Pancreas (tissue), 10 donors: ENCODE results near the gene REC114. TPM values are rescaled to one million over a fixed set of nuclear protein-coding genes. Genes with fewer than 3 reads are reported as not detected.

Source experiments
- ATAC-seq, 4 donors: fragments of 200-7000 bp; cut with Tn5 transposase; one replicate each; pipeline versions ENCODE4 v1.8.0 to v1.9.1; 2020; ENCODE audit warnings: mild to moderate bottlenecking in 4 of 4, moderate library complexity in 4 of 4
- DNase-seq, 6 donors: peaks; one replicate each; pipeline ENCODE4 v3.0.0-alpha.2; 2020
- FAIRE-seq: peaks from 2 replicates; lab custom pipeline; 2012; peaks lifted over from hg19 to GRCh38; lab: Jason Lieb, UNC
- H3K27ac ChIP-seq, 4 donors: fragments of 200-600 bp; sonication (generic); 1 replicate in 3 of 4; 2 replicates in 1 of 4; pipeline versions ENCODE4 v1.5.0 to v1.8.0; 2020
- H3K27me3 ChIP-seq, 4 donors: fragments of 200-600 bp; one replicate each; pipeline ENCODE4 v1.8.0; 2021
- H3K36me3 ChIP-seq, 3 donors: fragments of 200-600 bp; sonication (generic) in 1 of 3; one replicate each; pipeline versions ENCODE4 v1.5.0 to v1.8.0; 2020 to 2021
- H3K4me1 ChIP-seq, 3 donors: fragments of 200-600 bp; one replicate each; pipeline ENCODE4 v1.8.0; 2021
- H3K4me3 ChIP-seq, 4 donors: fragments of 200-600 bp; sonication (generic) in 2 of 4; one replicate each; pipeline versions ENCODE4 v1.5.0 to v1.8.0; 2020 to 2021
- H3K9me3 ChIP-seq, 4 donors: fragments of 200-600 bp; one replicate each; pipeline ENCODE4 v1.8.0; 2021
- WGBS, 2 donors: extraction: QIAGEN DNeasy Blood & Tissue Kit; methylation state at CpG; one replicate each; pipeline ENCODE4 v1.1.7; 2013; 5-methylcytosine and 5-hydroxymethylcytosine counted together
- intact Hi-C, 3 donors: fragments of 100-400 bp; cut with DNase I; formaldehyde crosslinking; loops; one replicate each; pipeline versions ENCODE4 v1.11.1 to v1.14.2; 2022
- polyA plus RNA-seq, 2 donors: library from polyadenylated mRNA; stranded (reverse); fragments of 200-250 nt; gene quantifications; one replicate each; pipeline ENCODE4 v1.2.3, GENCODE V29; 2013
- total RNA-seq, 6 donors: library from RNA; stranded (reverse); fragmentation: NEBNext Ultra II Directional in 4 of 6; extraction: Animal tissue kit (Norgen Biotek cat#: 25700) in 4 of 6; gene quantifications; one replicate each; pipeline versions ENCODE4 v1.2.1 to v1.2.4, GENCODE V29; 2021 to 2023
- TF ChIP-seq, protein P1 (sequence below), 4 donors: fragments of 200-600 bp; sonication (generic) in 3 of 4; IDR thresholded peaks; one replicate each; pipeline versions ENCODE4 v1.5.0 to v1.8.0; 2021; ENCODE audit warnings: antibody characterized with exemption in 4 of 4
- donor health status: healthy with polysubstance abuse.
- donor health status: DM: no; HTN: no; CAD: no; lungs with moderate emphysema.
- donor health status: DM: no; HTN: no; CAD: no.
- donor health status: control.
- donor health status: control.
- donor health status: Bipolar disorder and iron deficiency.
- donor health status: DM: yes; HTN: yes; CAD: no.
- donor health status: DM: no; HTN: no; CAD: no.
- donor health status: DM: no; HTN: no; CAD: no.
- donor health status: DM: yes; HTN: yes; CAD: no.

Gene REC114
- total and polyA plus RNA-seq, 8 donors = not detected

DNA sequence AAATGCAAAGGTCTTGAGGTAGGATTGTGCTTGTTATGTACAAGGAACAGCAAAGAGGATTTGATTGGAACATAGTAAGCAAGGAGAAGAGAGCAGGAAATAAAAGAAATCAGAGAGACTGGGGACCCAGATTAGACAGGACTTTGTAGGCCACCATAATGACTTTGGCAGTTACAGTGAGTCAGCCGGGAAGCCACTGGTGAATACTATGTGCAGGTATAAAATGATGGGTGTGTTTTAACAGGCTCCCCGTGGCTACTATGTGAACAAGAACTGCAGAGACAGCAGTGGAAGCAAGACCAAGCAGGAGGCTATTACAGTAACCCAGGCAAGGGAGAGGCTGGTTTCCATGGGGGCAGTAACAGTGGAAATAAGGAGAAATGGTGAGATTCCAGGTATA lies 135.1 kb downstream of the REC114 start:
- Histone ChIP-seq H3K27me3 (no peaks in the 10 kb centered on the region), H3K4me3 (no peak overlapping the region), H3K4me1 (no peaks in the 10 kb centered on the region), H3K36me3 (peaks cover 0 to 16% (median 4%) of the 10 kb centered on the region in 3 donors), H3K27ac (no peak overlapping the region), H3K9me3 (no peaks in the 10 kb centered on the region)
- FAIRE-seq (no peak), DNase-seq (no peak), ATAC-seq (no peak)
- intact Hi-C loops = no loop called here
- 87 to 93% methylated on average over 2 of the region's 2 CpGs for WGBS, 2 donors
- TF ChIP-seq, protein P1, sequence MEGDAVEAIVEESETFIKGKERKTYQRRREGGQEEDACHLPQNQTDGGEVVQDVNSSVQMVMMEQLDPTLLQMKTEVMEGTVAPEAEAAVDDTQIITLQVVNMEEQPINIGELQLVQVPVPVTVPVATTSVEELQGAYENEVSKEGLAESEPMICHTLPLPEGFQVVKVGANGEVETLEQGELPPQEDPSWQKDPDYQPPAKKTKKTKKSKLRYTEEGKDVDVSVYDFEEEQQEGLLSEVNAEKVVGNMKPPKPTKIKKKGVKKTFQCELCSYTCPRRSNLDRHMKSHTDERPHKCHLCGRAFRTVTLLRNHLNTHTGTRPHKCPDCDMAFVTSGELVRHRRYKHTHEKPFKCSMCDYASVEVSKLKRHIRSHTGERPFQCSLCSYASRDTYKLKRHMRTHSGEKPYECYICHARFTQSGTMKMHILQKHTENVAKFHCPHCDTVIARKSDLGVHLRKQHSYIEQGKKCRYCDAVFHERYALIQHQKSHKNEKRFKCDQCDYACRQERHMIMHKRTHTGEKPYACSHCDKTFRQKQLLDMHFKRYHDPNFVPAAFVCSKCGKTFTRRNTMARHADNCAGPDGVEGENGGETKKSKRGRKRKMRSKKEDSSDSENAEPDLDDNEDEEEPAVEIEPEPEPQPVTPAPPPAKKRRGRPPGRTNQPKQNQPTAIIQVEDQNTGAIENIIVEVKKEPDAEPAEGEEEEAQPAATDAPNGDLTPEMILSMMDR (IDR thresholded peaks at IDR 0.05) = no peak

DNA sequence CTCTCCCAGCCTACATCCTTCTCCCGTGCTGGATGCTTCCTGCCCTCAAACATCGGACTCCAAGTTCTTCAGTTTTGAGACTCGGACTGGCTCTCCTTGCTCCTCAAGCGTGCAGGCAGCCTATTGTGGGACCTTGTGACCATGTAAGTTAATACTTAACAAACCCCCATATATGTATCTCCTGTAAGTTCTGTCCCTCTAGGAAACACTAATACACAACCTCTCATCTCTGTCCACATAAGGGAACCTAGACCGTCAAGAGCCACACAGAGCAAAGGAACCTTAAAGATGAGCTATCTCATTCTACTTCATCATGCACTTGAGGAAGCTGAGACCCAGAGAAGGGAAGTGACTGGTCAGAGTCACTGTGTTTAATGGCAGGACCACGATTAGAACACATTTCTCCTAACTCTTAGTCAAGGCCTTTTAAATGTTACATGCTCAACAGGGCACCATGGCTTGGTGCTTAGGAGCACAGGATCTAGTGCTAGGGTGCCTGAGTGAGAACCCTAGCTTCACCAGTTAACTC lies 140.0 kb downstream of the REC114 start:
- H3K36me3 ChIP-seq = peaks cover 0 to 36% (median 6%) of the 10 kb centered on the region in 3 donors
- no peaks in the 10 kb centered on the region for H3K27me3 ChIP-seq
- 90 to 97% methylated on average over 6 of the region's 6 CpGs for WGBS, 2 donors
- no peak overlapping the region for H3K4me3 ChIP-seq
- DNase-seq (no peak), FAIRE-seq (no peak), ATAC-seq (no peak)
- no peaks in the 10 kb centered on the region for H3K4me1 ChIP-seq
- H3K27ac ChIP-seq = no peak overlapping the region
- H3K9me3 ChIP-seq = no peaks in the 10 kb centered on the region
- intact Hi-C loops = no loop called here
- TF ChIP-seq, protein P1 (IDR thresholded peaks at IDR 0.05) = no peak

DNA sequence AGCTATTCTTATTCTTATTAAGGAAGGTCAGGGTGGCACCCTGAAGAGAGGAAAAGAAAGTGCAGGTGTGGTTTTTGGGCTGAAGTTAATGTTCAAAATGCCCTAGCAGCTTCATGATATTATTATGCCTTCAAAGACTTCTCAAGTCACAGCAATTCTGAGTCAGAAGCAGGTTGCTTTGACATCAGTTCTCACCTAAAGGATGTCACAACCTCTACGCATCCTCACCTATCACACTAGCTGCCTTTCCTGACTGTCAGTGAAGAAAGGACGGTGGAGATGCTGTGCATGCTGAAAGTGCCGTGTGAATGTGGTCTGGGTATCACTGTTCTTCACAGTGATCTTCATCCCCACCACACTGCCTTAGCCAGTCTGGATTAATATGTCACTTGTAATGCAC lies 140.6 kb downstream of the REC114 start:
- Histone ChIP-seq H3K27me3 (no peaks in the 10 kb centered on the region), H3K4me3 (no peak overlapping the region), H3K36me3 (peaks cover 0 to 42% (median 6%) of the 10 kb centered on the region in 3 donors), H3K27ac (no peak overlapping the region), H3K9me3 (no peaks in the 10 kb centered on the region), H3K4me1 (no peaks in the 10 kb centered on the region)
- TF ChIP-seq, protein P1 (IDR thresholded peaks at IDR 0.05) = no peak
- 93 to 99% methylated on average over 3 of the region's 3 CpGs for WGBS, 2 donors
- intact Hi-C loops = no loop called here
- no peak for FAIRE-seq
- no peak for ATAC-seq
- DNase-seq = no peak

DNA sequence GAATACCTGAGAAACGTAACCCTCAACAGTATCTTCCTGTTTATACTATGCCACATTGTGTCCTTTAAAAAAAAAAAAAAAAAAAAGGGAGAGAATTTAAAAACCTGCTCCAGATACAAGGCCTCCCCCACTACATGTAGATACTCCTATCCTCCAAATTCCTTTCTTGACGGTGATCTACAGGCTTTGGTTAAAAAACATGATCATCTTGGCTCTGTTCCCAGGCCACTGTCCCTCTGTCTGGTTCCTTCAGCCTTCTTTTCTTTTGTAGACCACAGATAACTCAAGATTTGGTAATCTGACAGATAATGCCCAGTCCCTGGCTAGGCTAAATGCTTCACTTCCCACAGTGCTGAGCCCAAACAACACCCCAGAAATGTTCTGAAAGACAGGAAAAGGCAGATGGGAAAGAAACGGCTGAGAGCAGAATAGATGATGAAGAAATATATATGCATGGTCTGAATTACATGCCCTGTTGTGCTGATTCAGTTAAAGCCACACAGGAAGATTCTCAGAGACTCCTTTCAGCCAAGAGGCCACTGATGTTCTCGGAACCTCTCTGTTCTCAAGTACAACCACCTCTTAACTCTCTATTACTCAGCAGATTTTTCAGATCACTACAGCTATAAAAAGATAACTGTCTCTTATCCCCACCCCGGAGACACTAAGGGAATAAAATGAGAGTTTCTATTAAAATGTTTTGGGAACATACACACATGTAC lies 141.9 kb downstream of the REC114 start:
- H3K9me3 ChIP-seq = no peaks in the 10 kb centered on the region
- TF ChIP-seq, protein P1 (IDR thresholded peaks at IDR 0.05) = no peak
- H3K4me3 ChIP-seq = no peak overlapping the region
- intact Hi-C loops = no loop called here
- H3K27ac ChIP-seq = no peak overlapping the region
- WGBS, 2 donors = 70 to 74% methylated on average over 5 of the region's 5 CpGs
- DNase-seq (no peak), ATAC-seq (no peak), FAIRE-seq (no peak)
- H3K4me1 ChIP-seq = no peaks in the 10 kb centered on the region
- H3K27me3 ChIP-seq = no peaks in the 10 kb centered on the region
- H3K36me3 ChIP-seq = peaks cover 0 to 48% (median 11%) of the 10 kb centered on the region in 3 donors
